PC-3 (cell line): ENCODE measurements around the gene CDHR1.

Experiments
- CTCF ChIP-seq: fragments of 300-600 bp; sonication (generic); conservative IDR thresholded peaks from 2 replicates; pipeline ENCODE4 v1.5.1; 2017; ENCODE audit warnings: antibody characterized with exemption, low read depth, mild to moderate bottlenecking, low read length
- EZH2phosphoT487 ChIP-seq: fragments of 300-600 bp; sonication (generic); IDR thresholded peaks from 2 replicates; pipeline ENCODE4 v1.6.1; 2018; ENCODE audit warnings: mild to moderate bottlenecking, antibody characterized with exemption, low read length, borderline replicate concordance

GRCh38 chr10:84176836-84177474 lies 17.4 kb upstream of the CDHR1 start:
- TF ChIP-seq CTCF (no peak), EZH2phosphoT487 (no peak)
